SK-N-SH treated with all-trans-retinoic acid at 6 μM for 48 hours (cell line): ENCODE measurements around the gene COX17.

Experiments used
- ARNTL ChIP-seq: fragments of 450-650 bp; formaldehyde crosslinking; IDR thresholded peaks from 2 replicates; pipeline ENCODE4 v1.5.0; 2020; ENCODE audit warnings: low read depth, mild to moderate bottlenecking, moderate library complexity, borderline replicate concordance
- CREB5 ChIP-seq: fragments of 250-450 bp; sonication (Bioruptor Pico); IDR thresholded peaks from 2 replicates; pipeline ENCODE4 v1.5.1; 2020; ENCODE audit warnings: low read depth, mild to moderate bottlenecking, moderate library complexity
- OSR1 ChIP-seq: fragments of 250-450 bp; sonication (Bioruptor Pico); IDR thresholded peaks from 2 replicates; pipeline ENCODE4 v1.8.0; 2022; ENCODE audit warnings: moderate library complexity, mild to moderate bottlenecking, inconsistent platforms
- PATZ1 ChIP-seq: fragments of 250-450 bp; sonication (Bioruptor Pico); IDR thresholded peaks from 2 replicates; pipeline ENCODE4 v1.8.0; 2020; ENCODE audit warnings: mild to moderate bottlenecking, moderate library complexity, borderline replicate concordance
- PPARA ChIP-seq: fragments of 250-450 bp; sonication (Bioruptor Pico); IDR thresholded peaks from 2 replicates; pipeline ENCODE4 v1.5.0; 2020; ENCODE audit warnings: mild to moderate bottlenecking, borderline replicate concordance
- RARB ChIP-seq: fragments of 250-450 bp; sonication (Bioruptor Pico); IDR thresholded peaks from 2 replicates; pipeline ENCODE4 v1.8.0; 2021; ENCODE audit warnings: mild to moderate bottlenecking, moderate library complexity
- SNAI2 ChIP-seq: fragments of 250-450 bp; sonication (Bioruptor Pico); IDR thresholded peaks from 2 replicates; pipeline ENCODE4 v1.5.0; 2020; ENCODE audit warnings: mild to moderate bottlenecking, moderate library complexity
- TSHZ2 ChIP-seq: fragments of 250-450 bp; sonication (Bioruptor Pico); IDR thresholded peaks from 2 replicates; pipeline ENCODE4 v1.5.0; 2020; ENCODE audit warnings: mild to moderate bottlenecking, moderate library complexity
- ZFP3 ChIP-seq: fragments of 250-450 bp; sonication (Bioruptor Pico); IDR thresholded peaks from 2 replicates; pipeline ENCODE4 v1.5.0; 2020; ENCODE audit warnings: mild to moderate bottlenecking, moderate library complexity
- ZFP30 ChIP-seq: fragments of 450-650 bp; formaldehyde crosslinking; IDR thresholded peaks from 2 replicates; pipeline ENCODE4 v1.5.0; 2022; ENCODE audit warnings: mild to moderate bottlenecking, moderate library complexity
- ZNF8 ChIP-seq: fragments of 450-650 bp; formaldehyde crosslinking; IDR thresholded peaks from 2 replicates; pipeline ENCODE4 v1.5.0; 2020; ENCODE audit warnings: mild to moderate bottlenecking, moderate library complexity

- TF ChIP-seq OSR1, result no peak
- no peak for TF ChIP-seq RARB (CRISPR knock-in tag)
- no peak for TF ChIP-seq PATZ1 (CRISPR knock-in tag)
- TF ChIP-seq ZFP30, result no peak
- no peak for TF ChIP-seq TSHZ2
- TF ChIP-seq ARNTL (CRISPR knock-in tag), result no peak
- TF ChIP-seq ZFP3 (CRISPR knock-in tag), result no peak
- no peak for TF ChIP-seq PPARA (CRISPR knock-in tag)
- no peak for TF ChIP-seq SNAI2 (CRISPR knock-in tag)
- no peak for TF ChIP-seq ZNF8 (CRISPR knock-in tag)
- TF ChIP-seq CREB5 (CRISPR knock-in tag), result no peak
Observed at GRCh38 chr3:119690043-119690656, 12.9 kb upstream of the COX17 start.
